GM10248 (cell line): ENCODE results near the gene PRKCE.
A peak's percentile ranks its signal among the peaks of the same experiment; 100 is the strongest.

Source experiments
- CTCF ChIA-PET: fragments of 300-600 bp; sonication (Branson Sonifier 250); formaldehyde crosslinking; extraction: SDS; loops from one replicate; lab custom pipeline; 2021; ENCODE audit warnings: antibody characterized with exemption; lab: Yijun Ruan, JAX
- POLR2A ChIA-PET: fragments of 350-650 bp; sonication (Branson Sonifier 250); formaldehyde crosslinking; extraction: SDS; loops from one replicate; lab custom pipeline; 2020; ENCODE audit warnings: antibody characterized with exemption; lab: Yijun Ruan, JAX
- DNase-seq: peaks from one replicate; pipeline ENCODE4 v3.0.0; 2012; ENCODE audit errors: extremely low spot score
- CTCF ChIP-seq: IDR thresholded peaks from 2 replicates; pipeline ENCODE4 v1.5.1; 2012; ENCODE audit warnings: mild to moderate bottlenecking, low read depth; ENCODE audit errors: extremely low read depth, missing control alignments, control extremely low read depth

PRKCE gene

GRCh38 chr2:45987856-45988255 lies 336.4 kb downstream of the PRKCE start:
- CTCF ChIA-PET, result interaction anchor here (0.8 kb wide), 1 partner anchor 13 kb away, joined by 3 read pairs; no protein-coding TSS in a partner anchor
- TF ChIP-seq CTCF, result no peak
- no peak for DNase-seq
- POLR2A ChIA-PET, result no interaction called here

GRCh38 chr2:45988879-45989278 lies 337.4 kb downstream of the PRKCE start:
- DNase-seq, result no peak
- ChIA-PET CTCF (interaction anchor here (1.0 kb wide), 1 partner anchor 11 kb away, joined by 3 read pairs; no protein-coding TSS in a partner anchor), POLR2A (no interaction called here)
- no peak for TF ChIP-seq CTCF

GRCh38 chr2:45990131-45990530 lies 338.7 kb downstream of the PRKCE start:
- POLR2A ChIA-PET, result no interaction called here
- DNase-seq, result no peak
- no peak for TF ChIP-seq CTCF
- CTCF ChIA-PET, result interaction anchor here (0.6 to 1.3 kb wide), 5 partner anchors 9 to 386 kb away, joined by 3 to 5 read pairs (median 3); no protein-coding TSS in a partner anchor

GRCh38 chr2:45992021-45992740 lies 340.7 kb downstream of the PRKCE start:
- POLR2A ChIA-PET, result no interaction called here
- DNase-seq, result no peak
- CTCF ChIA-PET, result interaction anchor here (0.9 to 2.7 kb wide), 14 partner anchors 12 to 1331 kb away, joined by 3 to 43 read pairs (median 9); no protein-coding TSS in a partner anchor
- TF ChIP-seq CTCF, result no peak

- DNase-seq, result no peak
- CTCF ChIA-PET, result interaction anchor here (0.7 to 2.7 kb wide), 33 partner anchors 8 to 1330 kb away, joined by 3 to 43 read pairs (median 4); no protein-coding TSS in a partner anchor
- TF ChIP-seq CTCF, result no peak
- POLR2A ChIA-PET, result no interaction called here
These were observed 341.4 kb downstream of the PRKCE start for GRCh38 chr2:45992741-45993475.

GRCh38 chr2:45993476-45993991 lies 342.1 kb downstream of the PRKCE start:
- peak; percentile 71 for TF ChIP-seq CTCF
- DNase-seq, result peak; percentile 69
- CTCF ChIA-PET, result interaction anchor here (0.6 to 2.7 kb wide), 31 partner anchors 9 to 1330 kb away, joined by 3 to 43 read pairs (median 4); no protein-coding TSS in a partner anchor
- POLR2A ChIA-PET, result no interaction called here
